Measurements from ENCODE around the gene ADPRS. TPM values are rescaled to one million over a fixed set of nuclear protein-coding genes. Genes with fewer than 3 reads are reported as not detected.

ADPRS gene
- total RNA-seq, 2 experiments from 2014 or later, result 47.0 to 48.7 TPM

- DNase-seq, result no peak
- Mint-ChIP-seq H3K36me3 (no peaks in the 10 kb centered on the region), H3K27ac (no peak overlapping the region), H3K4me3 (no peak overlapping the region), H3K27me3 (peaks cover 17% of the 10 kb centered on the region), H3K9me3 (no peaks in the 10 kb centered on the region), H3K4me1 (peaks cover 19% of the 10 kb centered on the region)
Measured at GRCh38 chr1:36128905-36129206, 40.2 kb downstream of the ADPRS start.

DNA sequence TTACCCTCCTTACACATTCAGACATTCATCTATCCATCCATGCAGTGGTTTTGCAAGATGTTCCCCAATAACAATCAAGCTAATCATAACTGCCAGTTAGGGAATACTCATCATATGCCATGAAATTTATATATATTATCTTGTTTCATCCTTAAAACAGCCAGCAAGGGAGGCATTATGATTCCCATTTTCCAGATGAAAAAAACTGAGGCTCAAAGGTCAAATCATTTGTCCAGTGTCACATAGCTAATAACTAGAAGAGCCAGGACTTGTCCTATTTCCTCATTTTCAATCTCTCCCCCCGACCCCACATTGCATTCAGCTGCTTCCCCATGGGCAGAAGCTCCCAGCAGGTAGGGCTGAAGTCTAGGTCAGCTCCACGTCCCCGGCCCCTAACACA is 43.3 kb downstream of the ADPRS start:
- no peaks in the 10 kb centered on the region for H3K36me3 Mint-ChIP-seq
- no peaks in the 10 kb centered on the region for H3K27me3 Mint-ChIP-seq
- H3K9me3 Mint-ChIP-seq, result no peaks in the 10 kb centered on the region

DNA sequence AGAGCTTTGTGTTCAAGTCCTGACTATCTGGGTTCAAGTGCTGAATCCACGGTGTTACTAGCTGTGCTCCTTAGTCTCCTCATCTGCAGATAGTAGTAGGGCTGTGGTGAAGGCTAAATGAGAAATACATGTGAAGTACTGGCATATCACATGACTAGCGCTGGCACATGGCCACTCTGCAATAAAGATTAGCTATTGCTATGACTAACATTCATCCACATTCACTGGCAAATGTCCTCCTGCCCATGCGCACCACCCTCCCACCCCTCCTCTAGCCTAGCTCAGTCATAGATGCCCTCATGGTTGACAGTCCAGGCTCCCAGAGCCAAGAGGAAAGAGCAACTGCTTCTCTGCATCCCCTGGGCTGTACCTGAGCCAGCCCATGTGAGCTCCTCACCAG is 44.8 kb downstream of the ADPRS start:
- H3K4me3 Mint-ChIP-seq, result no peak overlapping the region
- H3K9me3 Mint-ChIP-seq, result no peaks in the 10 kb centered on the region
- peaks cover 4% of the 10 kb centered on the region for H3K4me1 Mint-ChIP-seq
- no peak for DNase-seq
- H3K27me3 Mint-ChIP-seq, result no peaks in the 10 kb centered on the region
- peaks cover 3% of the 10 kb centered on the region for H3K36me3 Mint-ChIP-seq
- H3K27ac Mint-ChIP-seq, result no peak overlapping the region

More for the DNA sequence above, 43.3 kb downstream of the ADPRS start:
- no peak overlapping the region for H3K4me3 Mint-ChIP-seq
- no peak overlapping the region for H3K27ac Mint-ChIP-seq
- peaks cover 7% of the 10 kb centered on the region for H3K4me1 Mint-ChIP-seq
- no peak for DNase-seq

- H3K4me3 Mint-ChIP-seq, result no peak overlapping the region
Measured at GRCh38 chr1:36134031-36134430, 45.3 kb downstream of the ADPRS start.

GRCh38 chr1:36134505-36135329 is 46.0 kb downstream of the ADPRS start:
- Mint-ChIP-seq H3K9me3 (no peaks in the 10 kb centered on the region), H3K4me3 (no peak overlapping the region), H3K4me1 (peaks cover 4% of the 10 kb centered on the region), H3K36me3 (peaks cover 3% of the 10 kb centered on the region), H3K27me3 (no peaks in the 10 kb centered on the region), H3K27ac (no peak overlapping the region)
- peak; percentile 47 for DNase-seq

More at GRCh38 chr1:36134031-36134430, 45.3 kb downstream of the ADPRS start:
- Mint-ChIP-seq H3K27me3 (no peaks in the 10 kb centered on the region), H3K27ac (no peak overlapping the region), H3K9me3 (no peaks in the 10 kb centered on the region), H3K36me3 (peaks cover 3% of the 10 kb centered on the region), H3K4me1 (peaks cover 4% of the 10 kb centered on the region)
- DNase-seq, result no peak

- H3K27ac Mint-ChIP-seq, result no peak overlapping the region
- H3K36me3 Mint-ChIP-seq, result peaks cover 3% of the 10 kb centered on the region
- no peaks in the 10 kb centered on the region for H3K9me3 Mint-ChIP-seq
- no peaks in the 10 kb centered on the region for H3K27me3 Mint-ChIP-seq
- H3K4me3 Mint-ChIP-seq, result no peak overlapping the region
- H3K4me1 Mint-ChIP-seq, result peaks cover 6% of the 10 kb centered on the region
- no peak for DNase-seq
Measured at GRCh38 chr1:36135330-36135667, 46.6 kb downstream of the ADPRS start.

- no peak overlapping the region for H3K4me3 Mint-ChIP-seq
- H3K4me1 Mint-ChIP-seq, result peaks cover 11% of the 10 kb centered on the region
- H3K36me3 Mint-ChIP-seq, result peaks cover 3% of the 10 kb centered on the region
Measured at GRCh38 chr1:36135796-36136195, 47.1 kb downstream of the ADPRS start.

GRCh38 chr1:36136535-36136934 is 47.8 kb downstream of the ADPRS start:
- no peaks in the 10 kb centered on the region for H3K9me3 Mint-ChIP-seq
- peaks cover 3% of the 10 kb centered on the region for H3K36me3 Mint-ChIP-seq
- H3K4me3 Mint-ChIP-seq, result no peak overlapping the region
- peaks cover 18% of the 10 kb centered on the region for H3K4me1 Mint-ChIP-seq
- no peak for DNase-seq
- no peaks in the 10 kb centered on the region for H3K27me3 Mint-ChIP-seq
- H3K27ac Mint-ChIP-seq, result no peak overlapping the region

More at GRCh38 chr1:36135796-36136195, 47.1 kb downstream of the ADPRS start:
- no peaks in the 10 kb centered on the region for H3K27me3 Mint-ChIP-seq
- DNase-seq, result no peak
- no peaks in the 10 kb centered on the region for H3K9me3 Mint-ChIP-seq
- peak overlapping the region; percentile 57 for H3K27ac Mint-ChIP-seq

- DNase-seq, result no peak
- peaks cover 21% of the 10 kb centered on the region for H3K4me1 Mint-ChIP-seq
- H3K36me3 Mint-ChIP-seq, result peaks cover 3% of the 10 kb centered on the region
- no peaks in the 10 kb centered on the region for H3K27me3 Mint-ChIP-seq
- no peak overlapping the region for H3K4me3 Mint-ChIP-seq
- no peak overlapping the region for H3K27ac Mint-ChIP-seq
- H3K9me3 Mint-ChIP-seq, result no peaks in the 10 kb centered on the region
Measured at GRCh38 chr1:36137226-36137625, 48.5 kb downstream of the ADPRS start.

- DNase-seq, result no peak
- Mint-ChIP-seq H3K4me1 (peaks cover 24% of the 10 kb centered on the region), H3K27ac (no peak overlapping the region), H3K27me3 (no peaks in the 10 kb centered on the region), H3K9me3 (no peaks in the 10 kb centered on the region), H3K4me3 (no peak overlapping the region), H3K36me3 (peaks cover 3% of the 10 kb centered on the region)
Measured at GRCh38 chr1:36137776-36138175, 49.1 kb downstream of the ADPRS start.

DNA sequence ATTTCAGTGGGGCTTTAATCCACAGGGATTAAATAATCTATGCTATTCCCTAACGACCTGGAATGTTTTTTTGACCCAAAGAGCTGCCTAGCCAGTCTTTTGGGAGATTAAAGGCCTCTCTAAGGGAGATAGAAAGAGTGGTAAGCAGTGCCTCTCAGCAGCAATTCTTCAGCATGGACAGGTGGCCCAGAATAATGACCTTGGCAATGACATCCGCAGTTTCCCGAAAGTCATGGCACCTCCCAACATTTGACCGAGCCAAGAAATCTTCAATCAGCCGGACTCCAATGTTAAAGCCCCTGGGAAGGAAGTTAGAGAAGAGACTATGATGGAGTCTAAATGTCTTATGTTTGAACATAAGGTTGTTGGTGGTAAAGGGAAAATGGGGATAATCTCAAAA is 50.8 kb downstream of the ADPRS start:
- Mint-ChIP-seq H3K27ac (no peak overlapping the region), H3K36me3 (peaks cover 9% of the 10 kb centered on the region), H3K4me3 (no peak overlapping the region), H3K27me3 (no peaks in the 10 kb centered on the region), H3K4me1 (peaks cover 31% of the 10 kb centered on the region), H3K9me3 (no peaks in the 10 kb centered on the region)
- no peak for DNase-seq

GRCh38 chr1:36142121-36142520 is 53.4 kb downstream of the ADPRS start:
- Mint-ChIP-seq H3K27me3 (no peaks in the 10 kb centered on the region), H3K27ac (no peak overlapping the region), H3K9me3 (no peaks in the 10 kb centered on the region), H3K4me1 (peaks cover 37% of the 10 kb centered on the region), H3K4me3 (no peak overlapping the region), H3K36me3 (peaks cover 14% of the 10 kb centered on the region)
- no peak for DNase-seq

DNA sequence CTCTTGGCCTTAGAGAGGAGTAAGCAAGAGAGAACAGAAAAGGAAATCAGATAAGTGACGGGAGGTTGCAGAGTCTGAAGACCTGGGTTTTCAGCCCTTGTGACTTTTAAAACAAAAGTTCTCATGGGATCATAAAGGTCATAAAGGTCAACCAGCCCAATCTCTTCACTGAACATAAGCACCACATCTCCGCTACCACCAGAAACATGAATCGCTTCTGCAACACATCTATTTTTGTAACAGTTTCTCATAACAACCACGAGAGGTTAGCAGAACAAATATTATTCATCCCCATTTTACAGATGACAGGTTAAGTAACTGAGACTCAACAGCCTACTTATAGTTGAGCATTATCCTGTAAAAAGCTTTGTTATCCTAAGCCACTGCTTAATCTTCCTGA is 54.7 kb downstream of the ADPRS start:
- H3K27me3 Mint-ChIP-seq, result no peaks in the 10 kb centered on the region
- no peak overlapping the region for H3K4me3 Mint-ChIP-seq
- H3K36me3 Mint-ChIP-seq, result peaks cover 20% of the 10 kb centered on the region
- H3K4me1 Mint-ChIP-seq, result peaks cover 44% of the 10 kb centered on the region
- no peak for DNase-seq
- H3K9me3 Mint-ChIP-seq, result no peaks in the 10 kb centered on the region
- no peak overlapping the region for H3K27ac Mint-ChIP-seq
